Panc1 (cell line): ENCODE data around the gene MR1. TPM values are rescaled to one million over a fixed set of nuclear protein-coding genes. Genes with fewer than 3 reads are reported as not detected.

Experiments used
- ATAC-seq: fragments of 200-7000 bp; cut with Tn5 transposase; 2 replicates; pipeline ENCODE4 v1.9.1; 2020; ENCODE audit warnings: mild to moderate bottlenecking, moderate library complexity
- BruUV-seq: library from RNA; stranded (reverse); fragments of 400-500 nt; replicated peaks from 2 replicates; lab custom pipeline; 2021; lab: Mats Ljungman, UMichigan
- CTCF ChIA-PET: fragments of 300-600 bp; sonication (Branson Sonifier 250); formaldehyde crosslinking; loops from one replicate; lab custom pipeline; 2022; ENCODE audit warnings: antibody characterized with exemption; lab: Charles Lee
- POLR2A ChIA-PET: fragments of 300-600 bp; sonication (Branson Sonifier 250); formaldehyde crosslinking; loops from one replicate; lab custom pipeline; 2022; ENCODE audit warnings: antibody characterized with exemption; lab: Charles Lee
- DNase-seq: peaks from one replicate; pipeline ENCODE4 v3.0.0-alpha.2; 2010; ENCODE audit warnings: low read depth, low spot score
- H3K27ac ChIP-seq: 2 replicates; pipeline ENCODE4 v1.5.1; 2011; ENCODE audit warnings: mild to moderate bottlenecking, low read length, inconsistent platforms
- H3K27me3 ChIP-seq: fragments of 200-500 bp; sonication (Bioruptor generic); 2 replicates; pipeline ENCODE4 v1.6.0; 2014; ENCODE audit warnings: low read length, inconsistent platforms; ENCODE audit not compliant: control insufficient read depth, insufficient read depth
- H3K36me3 ChIP-seq: fragments of 200-500 bp; sonication (Bioruptor generic); 2 replicates; pipeline ENCODE4 v1.5.1; 2014; ENCODE audit warnings: inconsistent platforms, mild to moderate bottlenecking, low read length, moderate library complexity; ENCODE audit not compliant: control insufficient read depth, insufficient read depth
- H3K4me1 ChIP-seq: 2 replicates; pipeline ENCODE4 v1.5.1; 2011; ENCODE audit warnings: inconsistent platforms, mild to moderate bottlenecking, low read length, moderate library complexity; ENCODE audit not compliant: control insufficient read depth, insufficient read depth
- H3K4me3 ChIP-seq, 2 experiments: 2 replicates each; pipeline ENCODE4 v1.5.1; 2011 to 2012; ENCODE audit warnings: low read depth in 2 of 2, low read length in 2 of 2, mild to moderate bottlenecking in 2 of 2, inconsistent platforms in 1 of 2, moderate library complexity in 1 of 2
- H3K9me3 ChIP-seq: fragments of 200-500 bp; sonication (Bioruptor generic); 2 replicates; pipeline ENCODE4 v1.5.1; 2014; ENCODE audit warnings: low read depth, mild to moderate bottlenecking, inconsistent platforms, low read length, moderate library complexity; ENCODE audit not compliant: control insufficient read depth, insufficient read depth
- POLR2AphosphoS5 ChIP-seq: IDR thresholded peaks from 2 replicates; pipeline ENCODE4 v1.6.1; 2012; ENCODE audit warnings: mild to moderate bottlenecking, low read depth, low read length, moderate library complexity
- SIN3A ChIP-seq: IDR thresholded peaks from 2 replicates; pipeline ENCODE4 v1.6.1; 2012; ENCODE audit warnings: low read depth, mild to moderate bottlenecking, low read length, moderate library complexity, borderline replicate concordance; ENCODE audit not compliant: insufficient read depth
- TCF7L2 ChIP-seq: IDR thresholded peaks from 2 replicates; pipeline ENCODE4 v1.6.1; 2011; ENCODE audit warnings: mild to moderate bottlenecking, low read depth, low read length, inconsistent platforms
- in situ Hi-C: cut with HindIII; loops from 2 replicates; pipeline ENCODE4 v1.10.0; 2016; ENCODE audit warnings: low sequenced_read_pairs, low pct_unique_long_range_greater_than_20kb
- intact Hi-C: fragments of 100-400 bp; cut with micrococcal nuclease; formaldehyde crosslinking; loops from one replicate; pipeline ENCODE4 v1.10.0; 2022; ENCODE audit not compliant: unreplicated experiment
- total RNA-seq: library from RNA; stranded (reverse); gene quantifications from one replicate; pipeline ENCODE4 v1.2.1, GENCODE V29; 2021; ENCODE audit not compliant: unreplicated experiment
- TF ChIP-seq, protein P1 (sequence below): fragments of 450-650 bp; IDR thresholded peaks from 2 replicates; pipeline ENCODE4 v1.5.1; 2017; ENCODE audit warnings: mild to moderate bottlenecking
- TF ChIP-seq, protein P2 (sequence below), 2 experiments: IDR thresholded peaks; 2 replicates each; pipeline ENCODE4 v1.6.1; 2011 to 2012; ENCODE audit warnings: low read depth in 2 of 2, control low read depth in 1 of 2, low read length in 1 of 2, mild to moderate bottlenecking in 1 of 2, moderate library complexity in 1 of 2; ENCODE audit not compliant: insufficient read depth in 1 of 2

MR1 gene
- total RNA-seq, 1 experiment from 2014 or later, result 3.9 TPM

DNA sequence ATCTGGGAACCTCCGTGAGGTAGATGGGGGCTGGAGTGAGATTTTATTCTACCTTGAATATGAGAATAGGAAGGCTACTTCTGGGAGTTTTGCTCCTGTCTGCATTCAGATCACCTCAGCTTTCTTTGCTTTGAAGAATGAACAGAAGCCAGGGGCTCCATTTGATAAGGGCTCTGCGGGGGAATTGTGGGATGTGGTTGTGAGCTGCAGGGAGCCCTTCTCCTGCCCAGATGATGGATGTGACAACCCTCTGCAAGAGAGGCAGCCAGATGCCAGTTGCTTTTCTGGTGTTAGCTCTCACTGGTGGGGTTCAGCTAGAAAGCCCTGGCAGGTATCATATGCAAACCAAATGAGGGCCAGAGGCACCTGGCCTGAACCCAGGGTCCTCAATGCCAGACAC is 76.2 kb downstream of the MR1 start:
- intact Hi-C loops, result no loop called here
- Histone ChIP-seq H3K4me1 (peaks cover 56% of the 10 kb centered on the region), H3K9me3 (no peaks in the 10 kb centered on the region), H3K36me3 (no peaks in the 10 kb centered on the region), H3K4me3 (no peak overlapping the region), H3K27me3 (no peaks in the 10 kb centered on the region), H3K27ac (no peak overlapping the region)
- ATAC-seq (no peak), DNase-seq (no peak)
- BruUV-seq, result no TSS peak
- CTCF ChIA-PET, result no interaction called here
- in situ Hi-C loops, result no loop called here
- POLR2A ChIA-PET, result no interaction called here
- TF ChIP-seq, protein P1, sequence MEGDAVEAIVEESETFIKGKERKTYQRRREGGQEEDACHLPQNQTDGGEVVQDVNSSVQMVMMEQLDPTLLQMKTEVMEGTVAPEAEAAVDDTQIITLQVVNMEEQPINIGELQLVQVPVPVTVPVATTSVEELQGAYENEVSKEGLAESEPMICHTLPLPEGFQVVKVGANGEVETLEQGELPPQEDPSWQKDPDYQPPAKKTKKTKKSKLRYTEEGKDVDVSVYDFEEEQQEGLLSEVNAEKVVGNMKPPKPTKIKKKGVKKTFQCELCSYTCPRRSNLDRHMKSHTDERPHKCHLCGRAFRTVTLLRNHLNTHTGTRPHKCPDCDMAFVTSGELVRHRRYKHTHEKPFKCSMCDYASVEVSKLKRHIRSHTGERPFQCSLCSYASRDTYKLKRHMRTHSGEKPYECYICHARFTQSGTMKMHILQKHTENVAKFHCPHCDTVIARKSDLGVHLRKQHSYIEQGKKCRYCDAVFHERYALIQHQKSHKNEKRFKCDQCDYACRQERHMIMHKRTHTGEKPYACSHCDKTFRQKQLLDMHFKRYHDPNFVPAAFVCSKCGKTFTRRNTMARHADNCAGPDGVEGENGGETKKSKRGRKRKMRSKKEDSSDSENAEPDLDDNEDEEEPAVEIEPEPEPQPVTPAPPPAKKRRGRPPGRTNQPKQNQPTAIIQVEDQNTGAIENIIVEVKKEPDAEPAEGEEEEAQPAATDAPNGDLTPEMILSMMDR, result no peak
- TF ChIP-seq POLR2AphosphoS5 (no peak), TCF7L2 (no peak), SIN3A (no peak)
- TF ChIP-seq, protein P2, sequence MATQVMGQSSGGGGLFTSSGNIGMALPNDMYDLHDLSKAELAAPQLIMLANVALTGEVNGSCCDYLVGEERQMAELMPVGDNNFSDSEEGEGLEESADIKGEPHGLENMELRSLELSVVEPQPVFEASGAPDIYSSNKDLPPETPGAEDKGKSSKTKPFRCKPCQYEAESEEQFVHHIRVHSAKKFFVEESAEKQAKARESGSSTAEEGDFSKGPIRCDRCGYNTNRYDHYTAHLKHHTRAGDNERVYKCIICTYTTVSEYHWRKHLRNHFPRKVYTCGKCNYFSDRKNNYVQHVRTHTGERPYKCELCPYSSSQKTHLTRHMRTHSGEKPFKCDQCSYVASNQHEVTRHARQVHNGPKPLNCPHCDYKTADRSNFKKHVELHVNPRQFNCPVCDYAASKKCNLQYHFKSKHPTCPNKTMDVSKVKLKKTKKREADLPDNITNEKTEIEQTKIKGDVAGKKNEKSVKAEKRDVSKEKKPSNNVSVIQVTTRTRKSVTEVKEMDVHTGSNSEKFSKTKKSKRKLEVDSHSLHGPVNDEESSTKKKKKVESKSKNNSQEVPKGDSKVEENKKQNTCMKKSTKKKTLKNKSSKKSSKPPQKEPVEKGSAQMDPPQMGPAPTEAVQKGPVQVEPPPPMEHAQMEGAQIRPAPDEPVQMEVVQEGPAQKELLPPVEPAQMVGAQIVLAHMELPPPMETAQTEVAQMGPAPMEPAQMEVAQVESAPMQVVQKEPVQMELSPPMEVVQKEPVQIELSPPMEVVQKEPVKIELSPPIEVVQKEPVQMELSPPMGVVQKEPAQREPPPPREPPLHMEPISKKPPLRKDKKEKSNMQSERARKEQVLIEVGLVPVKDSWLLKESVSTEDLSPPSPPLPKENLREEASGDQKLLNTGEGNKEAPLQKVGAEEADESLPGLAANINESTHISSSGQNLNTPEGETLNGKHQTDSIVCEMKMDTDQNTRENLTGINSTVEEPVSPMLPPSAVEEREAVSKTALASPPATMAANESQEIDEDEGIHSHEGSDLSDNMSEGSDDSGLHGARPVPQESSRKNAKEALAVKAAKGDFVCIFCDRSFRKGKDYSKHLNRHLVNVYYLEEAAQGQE (IDR thresholded peaks at IDR 0.05; ENCODE audit: insufficient read depth in 1 of 2, low read depth in 2 of 2, low read length in 1 of 2), result no peak

Other genes starting within 250 kb of the MR1 start
- gene KIAA1614, start 121.1 kb upstream of the MR1 start, total RNA-seq, result 0.80 TPM
- 20.0 TPM for gene STX6, start 11.1 kb upstream of the MR1 start, total RNA-seq
- gene IER5, start 54.7 kb downstream of the MR1 start, total RNA-seq, result 20.4 TPM